Measurements from ENCODE around the gene ABCA13. TPM values are rescaled to one million over a fixed set of nuclear protein-coding genes. Genes with fewer than 3 reads are reported as not detected.

ABCA13 gene
- total and polyA plus RNA-seq, 2 of the 4 experiments (the other 2 are of a cell fraction) = under 0.01 to 0.07 TPM

GRCh38 chr7:48446721-48447120 is 275.5 kb downstream of the ABCA13 start:
- ChIA-PET CTCF (no interaction called here), POLR2A (ENCODE audit: unreplicated experiment) (no interaction called here)
- Histone ChIP-seq H3K4me3 (ENCODE audit: insufficient read depth, low read depth, low read length) (no peak overlapping the region), H3K9ac (ENCODE audit: low read depth, low read length) (no peak overlapping the region), H4K20me1 (ENCODE audit: insufficient read depth, low read length) (no peaks in the 10 kb centered on the region), H4K91ac (ENCODE audit: insufficient read depth, low read depth, low read length) (no peak overlapping the region), H2AK5ac (ENCODE audit: low read depth, low read length) (no peak overlapping the region), H3K4ac (ENCODE audit: low read depth, low read length) (no peak overlapping the region), H3K27ac (ENCODE audit: insufficient read depth, low read length) (no peak overlapping the region), H2BK15ac (ENCODE audit: low read depth, low read length) (no peak overlapping the region), H3K79me1 (ENCODE audit: low read depth in 1 of 2, low read length in 2 of 2) (no peaks in the 10 kb centered on the region), H3K4me2 (ENCODE audit: low read depth, low read length) (no peak overlapping the region), H3K4me1 (ENCODE audit: control insufficient read depth, insufficient read depth, low read length) (no peaks in the 10 kb centered on the region), H3K23ac (ENCODE audit: low read depth, low read length) (no peak overlapping the region), H2AK9ac (replicated peaks; ENCODE audit: low read depth, low read length, poor library complexity) (no peak overlapping the region), H2AFZ (replicated peaks; ENCODE audit: low read length, poor library complexity) (no peak overlapping the region), H2BK120ac (ENCODE audit: low read depth, low read length) (no peak overlapping the region), H3K18ac (ENCODE audit: low read depth, low read length) (no peak overlapping the region), H2BK20ac (ENCODE audit: low read depth, low read length) (no peak overlapping the region), H4K5ac (ENCODE audit: low read depth, low read length) (no peak overlapping the region), H3K9me1 (ENCODE audit: insufficient read depth, low read length) (no peaks in the 10 kb centered on the region), H2BK5ac (ENCODE audit: low read depth, low read length, poor library complexity, severe bottlenecking) (no peak overlapping the region), H3K56ac (ENCODE audit: extremely low read depth, insufficient read depth, low read length) (no peak overlapping the region), H3K14ac (replicated peaks; ENCODE audit: low read depth, low read length) (no peak overlapping the region), H3K36me3 (ENCODE audit: control insufficient read depth, insufficient read depth, low read length) (no peaks in the 10 kb centered on the region), H3K27me3 (ENCODE audit: control insufficient read depth, insufficient read depth, low read length) (no peaks in the 10 kb centered on the region), H4K8ac (ENCODE audit: low read depth in 2 of 2, low read length in 2 of 2) (no peak overlapping the region), H3K9me3 (ENCODE audit: control insufficient read depth, insufficient read depth, low read length) (no peaks in the 10 kb centered on the region)
- in situ Hi-C loops (cut with MboI; ENCODE audit: low sequenced_read_pairs) (no loop called here), dilution Hi-C loops (cut with HindIII; ENCODE audit: low sequenced_read_pairs, unreplicated experiment) (no loop called here), intact Hi-C loops (cut with micrococcal nuclease) (no loop called here)
- BruUV-seq (replicated peaks) = no TSS peak
- ATAC-seq (ENCODE audit: low read depth) = no peak
- TF ChIP-seq MAFK (IDR thresholded peaks at IDR 0.05; ENCODE audit: low read depth, low read length) = no peak
- no peak for TF ChIP-seq ELK1 (IDR thresholded peaks at IDR 0.05; ENCODE audit: borderline replicate concordance, low read depth, low read length)
- no peak for TF ChIP-seq RCOR1 (IDR thresholded peaks at IDR 0.05; ENCODE audit: insufficient replicate concordance, low read length)
- no peak for TF ChIP-seq CHD1 (IDR thresholded peaks at IDR 0.05; ENCODE audit: low read depth, low read length)
- TF ChIP-seq FOS (IDR thresholded peaks at IDR 0.05; ENCODE audit: low read depth, low read length) = no peak
- no peak for TF ChIP-seq CEBPB (IDR thresholded peaks at IDR 0.05; ENCODE audit: low read depth, low read length)
- TF ChIP-seq CTCF (conservative IDR thresholded peaks at IDR 0.05; ENCODE audit: low read depth, low read length) = no peak
- no peak for TF ChIP-seq SMC3 (IDR thresholded peaks at IDR 0.05; ENCODE audit: low read depth, low read length)
- TF ChIP-seq MAZ (IDR thresholded peaks at IDR 0.05; ENCODE audit: borderline replicate concordance, low read depth, low read length) = no peak
- no peak for TF ChIP-seq USF2 (IDR thresholded peaks at IDR 0.05; ENCODE audit: low read depth, low read length)
- TF ChIP-seq MXI1 (IDR thresholded peaks at IDR 0.05; ENCODE audit: borderline replicate concordance, low read depth, low read length) = no peak
- TF ChIP-seq NFE2L2 (IDR thresholded peaks at IDR 0.05; ENCODE audit: low read depth, low read length) = no peak
- DNase-seq = no peak
